Epithelial cell of proximal tubule (primary cell): ENCODE data around the gene ZNF407. TPM values are rescaled to one million over a fixed set of nuclear protein-coding genes. Genes with fewer than 3 reads are reported as not detected.

ENCODE experiments used
- DNase-seq: peaks from one replicate; pipeline ENCODE4 v3.0.0-alpha.2; 2011; ENCODE audit warnings: low read depth
- H3K4me3 ChIP-seq: 2 replicates; pipeline ENCODE4 v1.5.1; 2011; ENCODE audit warnings: low read depth, mild to moderate bottlenecking, low read length
- CTCF ChIP-seq: conservative IDR thresholded peaks from 2 replicates; pipeline ENCODE4 v1.5.1; 2012; ENCODE audit warnings: low read depth, mild to moderate bottlenecking, low read length
- total RNA-seq: library from RNA; depleted of rRNA; stranded (reverse); fragments of >200 nt; gene quantifications from 2 replicates; pipeline ENCODE4 v1.2.3, GENCODE V29; 2015

The ZNF407 gene
- total RNA-seq, 1 donor from 2014 or later = 3.0 TPM

DNA sequence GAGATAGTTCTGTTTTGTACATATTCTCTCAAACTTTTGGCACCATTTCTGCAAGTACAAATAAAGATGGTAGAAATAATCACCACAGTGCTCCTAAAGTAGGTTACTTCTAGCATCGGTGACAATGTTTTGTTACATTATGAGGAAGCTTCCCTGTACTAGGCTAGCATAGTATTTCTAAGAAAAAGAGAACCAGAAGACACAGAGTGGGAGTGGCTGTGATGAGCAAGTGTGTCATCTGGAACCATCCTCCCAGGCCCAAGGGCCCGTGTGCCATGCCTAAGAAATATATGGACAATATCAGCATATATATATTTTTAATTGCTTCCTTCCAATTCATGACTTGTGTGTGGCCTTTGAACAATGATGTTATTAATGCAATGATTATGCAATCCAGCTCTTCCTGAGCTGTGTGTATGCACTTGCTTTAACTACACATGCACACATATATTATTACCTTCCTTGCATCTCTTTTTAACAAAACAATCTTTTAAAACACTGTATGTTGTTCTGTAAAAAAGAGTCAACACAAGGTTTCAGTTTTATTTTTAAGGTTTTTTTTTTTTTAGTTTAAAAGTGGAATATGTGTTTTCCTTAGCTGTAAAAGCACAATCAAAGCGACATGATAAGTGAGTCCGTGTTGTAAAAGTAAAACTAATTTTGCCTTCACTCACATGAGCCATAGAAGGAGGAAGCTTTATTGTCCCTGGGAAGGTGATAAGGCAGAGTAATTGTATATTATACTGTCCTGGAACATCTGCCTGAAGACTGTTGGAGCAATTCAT lies 303.9 kb downstream of the ZNF407 start:
- no peak overlapping the region for H3K4me3 ChIP-seq
- no peak for TF ChIP-seq CTCF
- no peak for DNase-seq

DNA sequence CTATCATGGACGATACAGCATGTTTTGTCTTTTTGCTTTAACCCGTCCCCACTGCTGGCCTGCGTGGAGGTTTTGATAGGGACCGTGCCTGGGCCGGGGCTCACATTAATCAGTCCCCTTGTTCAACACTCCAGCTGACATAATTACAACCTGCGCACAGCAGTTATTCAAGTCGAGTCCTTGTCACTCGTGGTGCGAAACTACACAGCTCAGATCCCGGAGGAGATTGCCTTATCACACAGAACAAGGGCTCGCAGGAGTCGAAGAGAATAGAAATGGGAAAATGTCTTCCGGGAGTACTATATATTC lies 304.4 kb downstream of the ZNF407 start:
- no peak for TF ChIP-seq CTCF
- DNase-seq = no peak
- H3K4me3 ChIP-seq = no peak overlapping the region

DNA sequence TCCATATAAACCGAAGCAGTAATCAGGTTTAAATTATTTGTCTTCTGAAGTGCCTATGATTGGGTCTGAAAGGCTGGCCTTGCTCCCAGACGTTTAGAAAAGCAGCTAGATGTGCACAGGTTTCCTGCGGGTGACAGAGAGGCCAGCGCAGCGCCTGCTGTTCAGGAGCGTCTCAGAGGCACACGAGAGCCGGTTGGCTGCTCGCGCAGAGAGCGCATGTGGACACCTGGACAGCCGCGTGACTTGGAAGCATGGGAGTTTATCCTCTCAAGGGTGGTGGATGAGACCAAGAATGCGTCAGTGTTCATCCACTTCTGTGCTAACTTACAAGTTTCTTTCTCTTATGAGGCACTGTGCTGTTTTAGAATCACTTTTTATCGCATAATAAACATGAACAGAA lies 307.6 kb downstream of the ZNF407 start:
- DNase-seq = no peak
- no peak for TF ChIP-seq CTCF
- no peak overlapping the region for H3K4me3 ChIP-seq

DNA sequence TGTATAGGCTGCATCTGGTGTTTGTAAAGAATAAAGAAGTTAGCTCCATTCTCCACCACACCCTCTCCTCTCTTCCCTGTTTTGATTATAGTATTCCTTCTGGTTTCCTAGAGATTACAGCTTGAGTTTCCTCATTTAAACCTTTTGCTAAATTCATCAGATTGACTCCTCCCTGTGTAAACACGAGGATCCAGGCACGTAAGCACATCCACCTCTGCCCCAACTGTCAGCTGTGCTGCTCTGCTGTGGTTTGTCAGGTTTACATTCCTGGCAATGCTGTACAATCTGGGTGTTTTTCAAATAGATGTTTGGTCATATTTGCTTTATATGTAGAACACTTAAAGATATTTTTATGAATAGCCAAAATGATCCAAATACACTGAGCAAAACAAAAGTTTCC lies 308.5 kb downstream of the ZNF407 start:
- no peak overlapping the region for H3K4me3 ChIP-seq
- no peak for DNase-seq
- no peak for TF ChIP-seq CTCF

DNA sequence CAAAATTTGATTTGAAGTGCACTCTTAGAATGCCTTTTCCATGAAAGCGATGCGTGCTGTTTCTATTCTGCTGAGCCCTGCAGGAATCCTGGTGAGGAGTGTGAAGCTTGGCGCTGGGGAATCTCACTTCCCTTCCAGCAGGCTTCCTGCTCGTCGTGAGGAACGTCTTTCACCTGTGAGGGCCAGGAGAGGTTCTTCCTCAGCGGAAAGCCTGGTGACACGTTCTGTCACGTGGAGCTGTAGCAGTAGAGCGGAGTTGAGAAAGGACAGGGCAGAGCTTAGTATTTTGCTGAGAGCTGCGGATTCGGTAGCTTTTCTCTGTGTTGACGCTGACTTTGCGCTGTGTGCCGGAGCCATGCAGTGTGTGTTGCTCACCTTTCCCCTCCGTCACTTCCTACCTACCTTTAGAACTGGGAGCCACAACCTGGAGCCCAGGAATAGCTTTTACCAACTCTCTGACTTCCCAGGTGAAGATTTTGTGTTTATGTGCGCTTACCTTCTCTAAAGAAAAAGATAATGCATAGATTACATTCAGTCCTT lies 316.5 kb downstream of the ZNF407 start:
- DNase-seq = no peak
- no peak for TF ChIP-seq CTCF
- H3K4me3 ChIP-seq = no peak overlapping the region

- no peak overlapping the region for H3K4me3 ChIP-seq
- DNase-seq = no peak
- no peak for TF ChIP-seq CTCF
Measured at GRCh38 chr18:74914648-74915047, 317.0 kb downstream of the ZNF407 start.
